ENCODE measurements around the gene HDAC5.

Gene HDAC5

DNA sequence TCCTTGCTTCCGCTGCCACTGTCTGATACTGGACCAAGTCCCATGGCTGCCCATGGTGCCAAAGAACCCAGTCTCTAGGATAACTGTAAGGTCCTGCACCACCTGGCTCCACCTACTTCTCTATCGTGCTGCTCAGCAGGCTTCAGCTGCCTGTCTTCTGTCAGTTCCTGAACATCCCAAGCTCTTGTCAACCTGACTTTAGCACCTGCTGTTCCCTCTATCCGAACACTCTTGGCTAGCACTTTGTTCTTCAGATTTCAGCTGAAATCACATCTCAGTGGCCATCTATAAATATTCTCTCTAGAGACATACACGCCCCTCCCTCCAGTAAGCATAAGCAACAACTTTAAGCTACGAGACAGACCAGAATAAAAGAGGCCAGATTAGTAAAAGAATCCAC lies 93.7 kb downstream of the HDAC5 start:
- H3K4me3 ChIP-seq (ENCODE audit: low read length) = no peak overlapping the region
- TF ChIP-seq, protein P1, sequence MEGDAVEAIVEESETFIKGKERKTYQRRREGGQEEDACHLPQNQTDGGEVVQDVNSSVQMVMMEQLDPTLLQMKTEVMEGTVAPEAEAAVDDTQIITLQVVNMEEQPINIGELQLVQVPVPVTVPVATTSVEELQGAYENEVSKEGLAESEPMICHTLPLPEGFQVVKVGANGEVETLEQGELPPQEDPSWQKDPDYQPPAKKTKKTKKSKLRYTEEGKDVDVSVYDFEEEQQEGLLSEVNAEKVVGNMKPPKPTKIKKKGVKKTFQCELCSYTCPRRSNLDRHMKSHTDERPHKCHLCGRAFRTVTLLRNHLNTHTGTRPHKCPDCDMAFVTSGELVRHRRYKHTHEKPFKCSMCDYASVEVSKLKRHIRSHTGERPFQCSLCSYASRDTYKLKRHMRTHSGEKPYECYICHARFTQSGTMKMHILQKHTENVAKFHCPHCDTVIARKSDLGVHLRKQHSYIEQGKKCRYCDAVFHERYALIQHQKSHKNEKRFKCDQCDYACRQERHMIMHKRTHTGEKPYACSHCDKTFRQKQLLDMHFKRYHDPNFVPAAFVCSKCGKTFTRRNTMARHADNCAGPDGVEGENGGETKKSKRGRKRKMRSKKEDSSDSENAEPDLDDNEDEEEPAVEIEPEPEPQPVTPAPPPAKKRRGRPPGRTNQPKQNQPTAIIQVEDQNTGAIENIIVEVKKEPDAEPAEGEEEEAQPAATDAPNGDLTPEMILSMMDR (conservative IDR thresholded peaks at IDR 0.05; ENCODE audit: low read length) = no peak
- no peak for DNase-seq (ENCODE audit: low read depth)

Data from AG10803 (cell line).